Hepatocyte (in vitro differentiated cells): ENCODE results near the gene SLC44A5. TPM values are rescaled to one million over a fixed set of nuclear protein-coding genes. Genes with fewer than 3 reads are reported as not detected.

Experiments used
- DNase-seq: peaks from one replicate; pipeline ENCODE4 v3.0.0-alpha.2; 2016; ENCODE audit warnings: low spot score
- H2AFZ ChIP-seq: fragments of 200-600 bp; sonication (generic); 2 replicates; pipeline ENCODE4 v1.6.0; 2016; ENCODE audit warnings: antibody characterized with exemption, mild to moderate bottlenecking
- H3K27ac ChIP-seq: fragments of 200-600 bp; sonication (generic); 2 replicates; pipeline ENCODE4 v1.5.1; 2016; ENCODE audit warnings: mild to moderate bottlenecking
- H3K27me3 ChIP-seq: fragments of 200-600 bp; sonication (generic); 2 replicates; pipeline ENCODE4 v1.6.1; 2016
- H3K36me3 ChIP-seq: fragments of 200-600 bp; sonication (generic); replicated peaks from 2 replicates; pipeline ENCODE4 v1.5.1; 2016; ENCODE audit warnings: low read depth; ENCODE audit not compliant: insufficient read depth
- H3K4me1 ChIP-seq: fragments of 200-600 bp; sonication (generic); 2 replicates; pipeline ENCODE4 v1.5.1; 2016; ENCODE audit warnings: mild to moderate bottlenecking, moderate library complexity; ENCODE audit not compliant: insufficient read depth
- H3K4me2 ChIP-seq: fragments of 200-600 bp; sonication (generic); 2 replicates; pipeline ENCODE4 v1.6.0; 2016
- H3K4me3 ChIP-seq: fragments of 200-600 bp; sonication (generic); 2 replicates; pipeline ENCODE4 v1.5.1; 2016; ENCODE audit warnings: mild to moderate bottlenecking
- H3K79me2 ChIP-seq: fragments of 200-600 bp; sonication (generic); 2 replicates; pipeline ENCODE4 v1.6.0; 2017; ENCODE audit warnings: mild to moderate bottlenecking
- H3K9me2 ChIP-seq: fragments of 200-600 bp; sonication (generic); replicated peaks from 2 replicates; pipeline ENCODE4 v1.6.0; 2017; ENCODE audit warnings: mild to moderate bottlenecking; ENCODE audit not compliant: insufficient read depth
- H3K9me3 ChIP-seq: fragments of 200-600 bp; sonication (generic); 2 replicates; pipeline ENCODE4 v1.5.1; 2016; ENCODE audit warnings: low read depth, mild to moderate bottlenecking
- H4K20me1 ChIP-seq: fragments of 200-600 bp; sonication (generic); 2 replicates; pipeline ENCODE4 v1.6.0; 2016; ENCODE audit warnings: mild to moderate bottlenecking; ENCODE audit not compliant: insufficient read depth, poor library complexity, severe bottlenecking
- CTCF ChIP-seq: fragments of 200-600 bp; sonication (generic); IDR thresholded peaks from 2 replicates; pipeline ENCODE4 v1.5.1; 2016; ENCODE audit warnings: antibody characterized with exemption, mild to moderate bottlenecking; ENCODE audit not compliant: poor library complexity
- EZH2 ChIP-seq: fragments of 200-600 bp; sonication (generic); IDR thresholded peaks from 2 replicates; pipeline ENCODE4 v1.6.1; 2016; ENCODE audit warnings: antibody characterized with exemption, mild to moderate bottlenecking, borderline replicate concordance
- EZH2phosphoT487 ChIP-seq: fragments of 200-600 bp; sonication (generic); IDR thresholded peaks from one replicate; pipeline ENCODE4 v1.6.1; 2018; ENCODE audit warnings: antibody characterized with exemption, mild to moderate bottlenecking, low read depth, moderate library complexity; ENCODE audit not compliant: unreplicated experiment, severe bottlenecking
- WGBS: methylation state at CpG from one replicate; pipeline ENCODE4 v1.1.6; 2016; ENCODE audit warnings: low lambda C conversion rate; ENCODE audit errors: missing lambda C conversion rate; 5-methylcytosine and 5-hydroxymethylcytosine counted together
- polyA plus RNA-seq: library from polyadenylated mRNA; unstranded; fragments of >200 nt; fragmentation: Nextera tagmentation; extraction: Ambion mirVana; gene quantifications from 2 replicates; pipeline ENCODE4 v1.2.1, GENCODE V29; 2016
- total RNA-seq: library from RNA; depleted of rRNA; stranded (reverse); fragments of >200 nt; gene quantifications from 2 replicates; pipeline ENCODE4 v1.2.3, GENCODE V29; 2014

The SLC44A5 gene
- total and polyA plus RNA-seq, 2 experiments from 2014 or later = 2.1 to 4.8 TPM

- Histone ChIP-seq H3K4me1 (no peaks in the 10 kb centered on the region), H3K79me2 (no peaks in the 10 kb centered on the region), H3K27me3 (no peaks in the 10 kb centered on the region), H3K27ac (no peak overlapping the region), H2AFZ (no peak overlapping the region), H3K4me3 (no peak overlapping the region), H3K36me3 (no peaks in the 10 kb centered on the region), H4K20me1 (no peaks in the 10 kb centered on the region), H3K9me2 (no peaks in the 10 kb centered on the region), H3K9me3 (no peaks in the 10 kb centered on the region), H3K4me2 (no peak overlapping the region)
- 70% methylated on average over 1 of the region's 1 CpG for WGBS
- no peak for DNase-seq
- TF ChIP-seq EZH2 (no peak), CTCF (no peak), EZH2phosphoT487 (no peak)
Observed at GRCh38 chr1:75316230-75316629, 294.7 kb downstream of the SLC44A5 start.

GRCh38 chr1:75312620-75313019 is 298.3 kb downstream of the SLC44A5 start:
- Histone ChIP-seq H3K4me1 (no peaks in the 10 kb centered on the region), H3K27me3 (no peaks in the 10 kb centered on the region), H3K9me2 (no peaks in the 10 kb centered on the region), H3K4me3 (no peak overlapping the region), H3K4me2 (no peak overlapping the region), H3K36me3 (no peaks in the 10 kb centered on the region), H3K27ac (no peak overlapping the region), H3K9me3 (no peaks in the 10 kb centered on the region), H3K79me2 (no peaks in the 10 kb centered on the region), H2AFZ (no peak overlapping the region), H4K20me1 (no peaks in the 10 kb centered on the region)
- 93% methylated on average over 2 of the region's 2 CpGs for WGBS
- TF ChIP-seq CTCF (no peak), EZH2 (no peak), EZH2phosphoT487 (no peak)
- no peak for DNase-seq

- Histone ChIP-seq H3K9me2 (no peaks in the 10 kb centered on the region), H2AFZ (no peak overlapping the region), H3K36me3 (no peaks in the 10 kb centered on the region), H3K27me3 (no peaks in the 10 kb centered on the region), H3K4me2 (no peak overlapping the region), H3K4me1 (no peaks in the 10 kb centered on the region), H3K79me2 (no peaks in the 10 kb centered on the region), H4K20me1 (no peaks in the 10 kb centered on the region), H3K9me3 (no peaks in the 10 kb centered on the region), H3K4me3 (no peak overlapping the region), H3K27ac (no peak overlapping the region)
- no peak for TF ChIP-seq EZH2phosphoT487
- no peak for TF ChIP-seq CTCF
- no peak for TF ChIP-seq EZH2
- DNase-seq = no peak
Observed at GRCh38 chr1:75310067-75310466, 300.8 kb downstream of the SLC44A5 start.

GRCh38 chr1:75308365-75308764 is 302.5 kb downstream of the SLC44A5 start:
- Histone ChIP-seq H3K27me3 (no peaks in the 10 kb centered on the region), H3K79me2 (no peaks in the 10 kb centered on the region), H3K4me3 (no peak overlapping the region), H3K4me2 (no peak overlapping the region), H2AFZ (no peak overlapping the region), H3K36me3 (no peaks in the 10 kb centered on the region), H4K20me1 (no peaks in the 10 kb centered on the region), H3K9me2 (no peaks in the 10 kb centered on the region), H3K9me3 (no peaks in the 10 kb centered on the region), H3K27ac (no peak overlapping the region), H3K4me1 (no peaks in the 10 kb centered on the region)
- TF ChIP-seq CTCF (no peak), EZH2phosphoT487 (no peak), EZH2 (no peak)
- DNase-seq = no peak
- WGBS = 69% methylated on average over 2 of the region's 2 CpGs
